AG10803 (cell line): ENCODE measurements around the gene COL26A1.
"Not testable (repeated sequence)": the region's sequence is repeated elsewhere in the genome, so short reads cannot be mapped to it uniquely, and the experiment has no call there.

ENCODE experiments used
- DNase-seq: peaks from one replicate; pipeline ENCODE4 v3.0.0; 2010; ENCODE audit warnings: low read depth
- H3K4me3 ChIP-seq: 2 replicates; pipeline ENCODE4 v1.5.1; 2011; ENCODE audit warnings: mild to moderate bottlenecking, low read length, control low read depth
- CTCF ChIP-seq: conservative IDR thresholded peaks from 2 replicates; pipeline ENCODE4 v1.5.1; 2011; ENCODE audit warnings: mild to moderate bottlenecking, low read length, control low read depth, inconsistent platforms

The COL26A1 gene

GRCh38 chr7:101332026-101332425 is 30.6 kb upstream of the COL26A1 start:
- no peak overlapping the region for H3K4me3 ChIP-seq
- no peak for DNase-seq
- no peak for TF ChIP-seq CTCF

DNA sequence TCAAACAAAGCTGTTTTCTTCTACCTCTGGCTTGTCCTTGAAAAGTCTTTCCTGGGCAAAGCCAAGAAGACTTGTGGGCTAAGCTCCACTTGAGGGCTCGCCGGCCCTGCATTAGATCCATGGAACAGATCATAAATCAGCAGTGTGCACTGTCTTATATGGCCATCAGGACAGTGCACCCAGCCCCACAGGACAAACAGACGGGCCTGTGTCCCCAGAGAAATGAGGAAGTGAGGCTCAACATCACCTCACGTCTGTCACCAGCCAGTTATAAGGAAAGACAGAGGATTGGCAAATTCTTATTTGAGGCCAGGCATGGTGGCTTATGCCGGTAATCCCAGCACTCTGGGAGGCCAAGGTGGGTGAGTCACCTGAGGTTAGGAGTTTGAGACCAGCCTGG is 28.8 kb upstream of the COL26A1 start:
- TF ChIP-seq CTCF, result no peak
- DNase-seq, result no peak
- H3K4me3 ChIP-seq, result no peak overlapping the region

- no peak for TF ChIP-seq CTCF
- no peak overlapping the region for H3K4me3 ChIP-seq
- DNase-seq, result no peak
Measured at GRCh38 chr7:101340379-101340778, 22.3 kb upstream of the COL26A1 start.

DNA sequence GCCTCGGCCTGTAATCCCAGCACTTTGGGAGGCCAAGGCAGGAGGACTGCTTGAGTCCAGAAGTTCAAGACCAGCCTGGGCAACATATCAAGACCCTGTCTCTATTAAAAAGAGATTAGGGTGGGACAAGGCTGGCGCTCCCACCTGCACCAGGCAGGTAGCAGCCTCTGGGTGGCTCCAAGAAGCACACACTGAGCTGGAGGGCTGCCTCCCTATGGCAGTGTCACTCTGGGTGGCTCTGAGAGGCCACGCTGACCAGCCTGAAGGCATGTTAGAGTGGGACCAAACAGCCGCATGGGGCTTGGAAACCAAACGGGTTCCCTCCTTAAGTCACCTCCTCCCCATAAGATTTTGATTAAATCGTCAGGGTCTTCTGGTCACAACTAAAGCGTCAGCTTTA is 19.8 kb upstream of the COL26A1 start:
- no peak for TF ChIP-seq CTCF
- no peak for DNase-seq
- H3K4me3 ChIP-seq, result no peak overlapping the region

DNA sequence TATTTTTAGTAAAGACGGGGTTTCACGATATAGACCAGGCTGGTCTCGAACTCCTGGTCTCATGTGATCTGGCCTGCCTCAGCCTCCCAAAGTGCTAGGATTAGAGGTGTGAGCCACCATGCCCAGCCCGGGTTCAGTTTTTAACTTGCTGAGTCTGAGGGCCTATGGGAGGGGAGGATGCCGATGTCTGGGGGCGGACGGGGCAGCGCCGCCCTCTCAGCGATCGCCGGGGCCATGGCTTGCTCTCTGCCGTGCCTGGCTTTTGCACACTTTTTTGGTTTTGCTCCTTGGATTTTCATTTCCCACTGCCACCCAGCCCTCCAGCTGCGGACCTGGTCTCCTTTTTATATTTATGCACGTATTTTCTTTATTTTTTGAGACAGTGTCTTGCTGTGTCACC is 15.2 kb upstream of the COL26A1 start:
- no peak for TF ChIP-seq CTCF
- DNase-seq, result no peak
- no peak overlapping the region for H3K4me3 ChIP-seq

- DNase-seq, H3K4me3 ChIP-seq: not testable (repeated sequence)
Measured at GRCh38 chr7:101348456-101349067, 14.1 kb upstream of the COL26A1 start.

- not testable (repeated sequence) for H3K4me3 ChIP-seq, DNase-seq
Measured at GRCh38 chr7:101349300-101349699, 13.4 kb upstream of the COL26A1 start.

GRCh38 chr7:101352920-101353308 is 9.8 kb upstream of the COL26A1 start:
- no peak for DNase-seq
- no peak for TF ChIP-seq CTCF
- no peak overlapping the region for H3K4me3 ChIP-seq
